HepG2 (cell line): ENCODE results near the gene DSTN. TPM values are rescaled to one million over a fixed set of nuclear protein-coding genes. Genes with fewer than 3 reads are reported as not detected.
A peak's percentile ranks its signal among the peaks of the same experiment; 100 is the strongest.

ENCODE experiments used
- MTA3 ChIP-seq: sonication (generic); formaldehyde crosslinking; IDR thresholded peaks from 2 replicates; pipeline ENCODE4 v1.4.0; 2020; ENCODE audit warnings: missing genetic modification reagents
- PHB2 ChIP-seq: fragments of 450-650 bp; IDR thresholded peaks from 2 replicates; pipeline ENCODE4 v1.6.1; 2018; ENCODE audit not compliant: partially characterized antibody
- RBAK ChIP-seq: sonication (generic); formaldehyde crosslinking; IDR thresholded peaks from 2 replicates; pipeline ENCODE4 v1.5.1; 2020; ENCODE audit warnings: mild to moderate bottlenecking, missing genetic modification reagents
- RBFOX2 ChIP-seq: fragments of 200-400 bp; formaldehyde crosslinking; IDR thresholded peaks from 2 replicates; pipeline ENCODE4 v1.6.1; 2017; ENCODE audit warnings: low read depth, mild to moderate bottlenecking, low read length
- RERE ChIP-seq: IDR thresholded peaks from 2 replicates; pipeline ENCODE4 v1.6.1; 2016; ENCODE audit warnings: low read depth, missing genetic modification reagents, missing compliant biosample characterization
- SAP130 ChIP-seq: IDR thresholded peaks from 2 replicates; pipeline ENCODE4 v1.6.1; 2016; ENCODE audit warnings: low read depth
- SIX4 ChIP-seq: sonication (generic); formaldehyde crosslinking; IDR thresholded peaks from 2 replicates; pipeline ENCODE4 v1.4.0; 2020; ENCODE audit warnings: missing genetic modification reagents
- U2AF1 ChIP-seq: fragments of 200-400 bp; formaldehyde crosslinking; optimal IDR thresholded peaks from 2 replicates; pipeline ENCODE3; 2017; ENCODE audit warnings: mild to moderate bottlenecking, low read depth, low read length
- ZBTB7A ChIP-seq: sonication (generic); formaldehyde crosslinking; IDR thresholded peaks from 2 replicates; pipeline ENCODE4 v1.8.0; 2022; ENCODE audit warnings: mild to moderate bottlenecking, missing genetic modification reagents
- ZNF354B ChIP-seq: sonication (generic); formaldehyde crosslinking; IDR thresholded peaks from 2 replicates; pipeline ENCODE4 v1.8.0; 2022; ENCODE audit warnings: mild to moderate bottlenecking, missing genetic modification reagents
- ZNF616 ChIP-seq: sonication (generic); formaldehyde crosslinking; IDR thresholded peaks from 2 replicates; pipeline ENCODE4 v1.5.0; 2020; ENCODE audit warnings: low read depth, mild to moderate bottlenecking, missing genetic modification reagents
- polyA plus RNA-seq, 8 experiments: library from polyadenylated mRNA; depleted of rRNA in 3 of 8; stranded (reverse) in 7 of 8; unstranded in 1 of 8; fragments of >200 nt; fragmentation: Illumina TruSeq in 4 of 8; extraction: Trizol in 4 of 8; gene quantifications; 2 replicates each; pipeline versions ENCODE4 v1.2.1 to v1.2.3, GENCODE V29; 2011 to 2016; ENCODE audit warnings: low read depth in 4 of 8, missing spikeins in 1 of 8, mixed read lengths in 1 of 8; ENCODE audit not compliant: insufficient read depth in 1 of 8
- total RNA-seq, 5 experiments: library from RNA; depleted of rRNA; stranded (reverse); fragments of >200 nt; fragmentation: Illumina TruSeq; extraction: Trizol; gene quantifications; 2 replicates each; pipeline ENCODE4 v1.2.3, GENCODE V29; 2016; ENCODE audit warnings: low read depth in 1 of 5
- TF ChIP-seq, protein P1 (sequence below): sonication (generic); formaldehyde crosslinking; IDR thresholded peaks from 2 replicates; pipeline ENCODE4 v1.8.1; 2023; ENCODE audit warnings: mild to moderate bottlenecking, missing genetic modification reagents
- TF ChIP-seq, protein P2 (sequence below): sonication (generic); formaldehyde crosslinking; IDR thresholded peaks from 2 replicates; pipeline ENCODE4 v1.5.0; 2020; ENCODE audit warnings: mild to moderate bottlenecking, missing genetic modification reagents, borderline replicate concordance
- TF ChIP-seq, protein P3 (sequence below): sonication (generic); formaldehyde crosslinking; IDR thresholded peaks from 2 replicates; pipeline ENCODE4 v1.4.0; 2020; ENCODE audit warnings: missing genetic modification reagents

DSTN gene
- total and polyA plus RNA-seq, 2 of the 13 experiments (the other 11 are each of a cell fraction or from before 2014, with no cell fraction given): 27.6 to 106 TPM

GRCh38 chr20:17611540-17612286 lies 41.8 kb downstream of the DSTN start (continued):
- no peak; the same call in 1 of the 2 replicates for TF ChIP-seq RERE (CRISPR knock-in tag)
- TF ChIP-seq MTA3 (CRISPR knock-in tag): no peak
- TF ChIP-seq, protein P1, sequence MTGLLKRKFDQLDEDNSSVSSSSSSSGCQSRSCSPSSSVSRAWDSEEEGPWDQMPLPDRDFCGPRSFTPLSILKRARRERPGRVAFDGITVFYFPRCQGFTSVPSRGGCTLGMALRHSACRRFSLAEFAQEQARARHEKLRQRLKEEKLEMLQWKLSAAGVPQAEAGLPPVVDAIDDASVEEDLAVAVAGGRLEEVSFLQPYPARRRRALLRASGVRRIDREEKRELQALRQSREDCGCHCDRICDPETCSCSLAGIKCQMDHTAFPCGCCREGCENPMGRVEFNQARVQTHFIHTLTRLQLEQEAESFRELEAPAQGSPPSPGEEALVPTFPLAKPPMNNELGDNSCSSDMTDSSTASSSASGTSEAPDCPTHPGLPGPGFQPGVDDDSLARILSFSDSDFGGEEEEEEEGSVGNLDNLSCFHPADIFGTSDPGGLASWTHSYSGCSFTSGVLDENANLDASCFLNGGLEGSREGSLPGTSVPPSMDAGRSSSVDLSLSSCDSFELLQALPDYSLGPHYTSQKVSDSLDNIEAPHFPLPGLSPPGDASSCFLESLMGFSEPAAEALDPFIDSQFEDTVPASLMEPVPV (CRISPR knock-in tag): peak; percentile 74; the same call in 1 of the 2 replicates
- no peak for TF ChIP-seq PHB2
- peak; percentile 81 for TF ChIP-seq U2AF1
- TF ChIP-seq, protein P2, sequence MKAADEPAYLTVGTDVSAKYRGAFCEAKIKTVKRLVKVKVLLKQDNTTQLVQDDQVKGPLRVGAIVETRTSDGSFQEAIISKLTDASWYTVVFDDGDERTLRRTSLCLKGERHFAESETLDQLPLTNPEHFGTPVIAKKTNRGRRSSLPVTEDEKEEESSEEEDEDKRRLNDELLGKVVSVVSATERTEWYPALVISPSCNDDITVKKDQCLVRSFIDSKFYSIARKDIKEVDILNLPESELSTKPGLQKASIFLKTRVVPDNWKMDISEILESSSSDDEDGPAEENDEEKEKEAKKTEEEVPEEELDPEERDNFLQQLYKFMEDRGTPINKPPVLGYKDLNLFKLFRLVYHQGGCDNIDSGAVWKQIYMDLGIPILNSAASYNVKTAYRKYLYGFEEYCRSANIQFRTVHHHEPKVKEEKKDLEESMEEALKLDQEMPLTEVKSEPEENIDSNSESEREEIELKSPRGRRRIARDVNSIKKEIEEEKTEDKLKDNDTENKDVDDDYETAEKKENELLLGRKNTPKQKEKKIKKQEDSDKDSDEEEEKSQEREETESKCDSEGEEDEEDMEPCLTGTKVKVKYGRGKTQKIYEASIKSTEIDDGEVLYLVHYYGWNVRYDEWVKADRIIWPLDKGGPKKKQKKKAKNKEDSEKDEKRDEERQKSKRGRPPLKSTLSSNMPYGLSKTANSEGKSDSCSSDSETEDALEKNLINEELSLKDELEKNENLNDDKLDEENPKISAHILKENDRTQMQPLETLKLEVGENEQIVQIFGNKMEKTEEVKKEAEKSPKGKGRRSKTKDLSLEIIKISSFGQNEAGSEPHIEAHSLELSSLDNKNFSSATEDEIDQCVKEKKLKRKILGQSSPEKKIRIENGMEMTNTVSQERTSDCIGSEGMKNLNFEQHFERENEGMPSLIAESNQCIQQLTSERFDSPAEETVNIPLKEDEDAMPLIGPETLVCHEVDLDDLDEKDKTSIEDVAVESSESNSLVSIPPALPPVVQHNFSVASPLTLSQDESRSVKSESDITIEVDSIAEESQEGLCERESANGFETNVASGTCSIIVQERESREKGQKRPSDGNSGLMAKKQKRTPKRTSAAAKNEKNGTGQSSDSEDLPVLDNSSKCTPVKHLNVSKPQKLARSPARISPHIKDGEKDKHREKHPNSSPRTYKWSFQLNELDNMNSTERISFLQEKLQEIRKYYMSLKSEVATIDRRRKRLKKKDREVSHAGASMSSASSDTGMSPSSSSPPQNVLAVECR: 0 out of 2 replicates have a peak, but pooled peaks have one; percentile 14
- TF ChIP-seq ZNF354B: no peak
- TF ChIP-seq RBFOX2: no peak
- TF ChIP-seq, protein P3, sequence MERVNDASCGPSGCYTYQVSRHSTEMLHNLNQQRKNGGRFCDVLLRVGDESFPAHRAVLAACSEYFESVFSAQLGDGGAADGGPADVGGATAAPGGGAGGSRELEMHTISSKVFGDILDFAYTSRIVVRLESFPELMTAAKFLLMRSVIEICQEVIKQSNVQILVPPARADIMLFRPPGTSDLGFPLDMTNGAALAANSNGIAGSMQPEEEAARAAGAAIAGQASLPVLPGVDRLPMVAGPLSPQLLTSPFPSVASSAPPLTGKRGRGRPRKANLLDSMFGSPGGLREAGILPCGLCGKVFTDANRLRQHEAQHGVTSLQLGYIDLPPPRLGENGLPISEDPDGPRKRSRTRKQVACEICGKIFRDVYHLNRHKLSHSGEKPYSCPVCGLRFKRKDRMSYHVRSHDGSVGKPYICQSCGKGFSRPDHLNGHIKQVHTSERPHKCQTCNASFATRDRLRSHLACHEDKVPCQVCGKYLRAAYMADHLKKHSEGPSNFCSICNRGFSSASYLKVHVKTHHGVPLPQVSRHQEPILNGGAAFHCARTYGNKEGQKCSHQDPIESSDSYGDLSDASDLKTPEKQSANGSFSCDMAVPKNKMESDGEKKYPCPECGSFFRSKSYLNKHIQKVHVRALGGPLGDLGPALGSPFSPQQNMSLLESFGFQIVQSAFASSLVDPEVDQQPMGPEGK (CRISPR knock-in tag): no peak
- peak; percentile 18; the same call in 1 of the 2 replicates for TF ChIP-seq ZBTB7A (CRISPR knock-in tag)
- no peak for TF ChIP-seq RBAK
- no peak for TF ChIP-seq ZNF616
- no peak for TF ChIP-seq SIX4 (CRISPR knock-in tag)
- no peak for TF ChIP-seq SAP130 (CRISPR knock-in tag)
